Measurements from ENCODE around the gene THAP11.

The THAP11 gene

GRCh38 chr16:67814567-67814966 is 27.6 kb upstream of the THAP11 start:
- no peak for DNase-seq (ENCODE audit: low read depth)
- H3K4me3 ChIP-seq (ENCODE audit: low read depth, low read length): no peak overlapping the region
- TF ChIP-seq MYC (IDR thresholded peaks at IDR 0.05; ENCODE audit: low read depth, low read length) (no peak), POLR2A (IDR thresholded peaks at IDR 0.05; ENCODE audit: extremely low read depth, insufficient read length) (no peak), MAX (IDR thresholded peaks at IDR 0.05; ENCODE audit: low read depth, low read length) (no peak), CTCF (IDR thresholded peaks at IDR 0.05; ENCODE audit: low read depth, low read length) (no peak)

GRCh38 chr16:67820608-67821259 is 21.4 kb upstream of the THAP11 start:
- DNase-seq (ENCODE audit: low read depth): no peak
- no peak for TF ChIP-seq CTCF (IDR thresholded peaks at IDR 0.05; ENCODE audit: low read depth, low read length)
- no peak for TF ChIP-seq POLR2A (IDR thresholded peaks at IDR 0.05; ENCODE audit: extremely low read depth, insufficient read length)
- TF ChIP-seq MYC (IDR thresholded peaks at IDR 0.05; ENCODE audit: low read depth, low read length): no peak
- no peak for TF ChIP-seq MAX (IDR thresholded peaks at IDR 0.05; ENCODE audit: low read depth, low read length)
- H3K4me3 ChIP-seq (ENCODE audit: low read depth, low read length): no peak overlapping the region

- TF ChIP-seq CTCF (IDR thresholded peaks at IDR 0.05; ENCODE audit: low read depth, low read length) (no peak), MAX (IDR thresholded peaks at IDR 0.05; ENCODE audit: low read depth, low read length) (no peak), POLR2A (IDR thresholded peaks at IDR 0.05; ENCODE audit: extremely low read depth, insufficient read length) (no peak), MYC (IDR thresholded peaks at IDR 0.05; ENCODE audit: low read depth, low read length) (no peak)
- H3K4me3 ChIP-seq (ENCODE audit: low read depth, low read length): no peak overlapping the region
- no peak for DNase-seq (ENCODE audit: low read depth)
Observed at GRCh38 chr16:67822511-67822910, 19.6 kb upstream of the THAP11 start.

GRCh38 chr16:67825119-67825518 is 17.0 kb upstream of the THAP11 start:
- TF ChIP-seq MAX (IDR thresholded peaks at IDR 0.05; ENCODE audit: low read depth, low read length) (no peak), POLR2A (IDR thresholded peaks at IDR 0.05; ENCODE audit: extremely low read depth, insufficient read length) (no peak)
- H3K4me3 ChIP-seq (ENCODE audit: low read depth, low read length): no peak overlapping the region
- no peak for DNase-seq (ENCODE audit: low read depth)

- TF ChIP-seq MYC (IDR thresholded peaks at IDR 0.05; ENCODE audit: low read depth, low read length) (no peak), POLR2A (IDR thresholded peaks at IDR 0.05; ENCODE audit: extremely low read depth, insufficient read length) (no peak), CTCF (IDR thresholded peaks at IDR 0.05; ENCODE audit: low read depth, low read length) (no peak), MAX (IDR thresholded peaks at IDR 0.05; ENCODE audit: low read depth, low read length) (no peak)
Observed at GRCh38 chr16:67825906-67826305, 16.2 kb upstream of the THAP11 start.

GRCh38 chr16:67828651-67829050 is 13.5 kb upstream of the THAP11 start:
- no peak overlapping the region for H3K4me3 ChIP-seq (ENCODE audit: low read depth, low read length)
- TF ChIP-seq MAX (IDR thresholded peaks at IDR 0.05; ENCODE audit: low read depth, low read length) (no peak), CTCF (IDR thresholded peaks at IDR 0.05; ENCODE audit: low read depth, low read length) (no peak), POLR2A (IDR thresholded peaks at IDR 0.05; ENCODE audit: extremely low read depth, insufficient read length) (no peak), MYC (IDR thresholded peaks at IDR 0.05; ENCODE audit: low read depth, low read length) (no peak)
- DNase-seq (ENCODE audit: low read depth): no peak

More at GRCh38 chr16:67825906-67826305, 16.2 kb upstream of the THAP11 start:
- H3K4me3 ChIP-seq (ENCODE audit: low read depth, low read length): no peak overlapping the region
- DNase-seq (ENCODE audit: low read depth): no peak

Measured in NB4 (cell line).